Neural progenitor cell (in vitro differentiated cells): ENCODE results near the gene ACOT2. TPM values are rescaled to one million over a fixed set of nuclear protein-coding genes. Genes with fewer than 3 reads are reported as not detected.
"Not testable (repeated sequence)": the region's sequence is repeated elsewhere in the genome, so short reads cannot be mapped to it uniquely, and the experiment has no call there.

Source experiments
- DNase-seq: peaks from one replicate; pipeline ENCODE4 v3.0.0-alpha.2; 2016; ENCODE audit warnings: low spot score
- H2AFZ ChIP-seq: fragments of 200-600 bp; sonication (generic); replicated peaks from 2 replicates; pipeline ENCODE4 v1.6.1; 2016; ENCODE audit warnings: antibody characterized with exemption
- H3F3A ChIP-seq: fragments of 200-600 bp; sonication (generic); 2 replicates; pipeline ENCODE4 v1.6.1; 2016; ENCODE audit warnings: antibody characterized with exemption, low read depth
- H3K27ac ChIP-seq: fragments of 200-600 bp; sonication (generic); 2 replicates; pipeline ENCODE4 v1.5.1; 2016; ENCODE audit warnings: mild to moderate bottlenecking
- H3K27me3 ChIP-seq: fragments of 200-600 bp; sonication (generic); 2 replicates; pipeline ENCODE4 v1.6.1; 2016; ENCODE audit warnings: mild to moderate bottlenecking, moderate library complexity
- H3K36me3 ChIP-seq: fragments of 200-600 bp; sonication (generic); 2 replicates; pipeline ENCODE4 v1.5.1; 2016
- H3K4me1 ChIP-seq: fragments of 200-600 bp; sonication (generic); 2 replicates; pipeline ENCODE4 v1.6.1; 2016; ENCODE audit warnings: mixed run types
- H3K4me2 ChIP-seq: fragments of 200-600 bp; sonication (generic); 2 replicates; pipeline ENCODE4 v1.6.1; 2016
- H3K4me3 ChIP-seq: fragments of 200-600 bp; sonication (generic); 2 replicates; pipeline ENCODE4 v1.5.1; 2016
- H3K79me2 ChIP-seq: fragments of 200-600 bp; sonication (generic); 2 replicates; pipeline ENCODE4 v1.6.1; 2016; ENCODE audit warnings: low read depth
- H3K9ac ChIP-seq: fragments of 200-600 bp; sonication (generic); 2 replicates; pipeline ENCODE4 v1.6.1; 2016
- H3K9me3 ChIP-seq: fragments of 200-600 bp; sonication (generic); 2 replicates; pipeline ENCODE4 v1.5.1; 2016; ENCODE audit warnings: low read depth
- H4K20me1 ChIP-seq: fragments of 200-600 bp; sonication (generic); 2 replicates; pipeline ENCODE4 v1.6.1; 2016; ENCODE audit warnings: low read depth
- H3K27ac Mint-ChIP-seq: 3 replicates; pipeline ENCODE4 v1.8.0; 2021; ENCODE audit warnings: mixed read lengths
- H3K27me3 Mint-ChIP-seq: 2 replicates; pipeline ENCODE4 v1.8.0; 2022; ENCODE audit warnings: low read depth, mild to moderate bottlenecking, inconsistent platforms, moderate library complexity, mixed read lengths; ENCODE audit not compliant: insufficient read depth
- H3K36me3 Mint-ChIP-seq: 3 replicates; pipeline ENCODE4 v1.8.0; 2021; ENCODE audit warnings: mixed read lengths
- H3K4me1 Mint-ChIP-seq: 3 replicates; pipeline ENCODE4 v1.8.0; 2021; ENCODE audit warnings: mixed read lengths
- H3K4me3 Mint-ChIP-seq: 3 replicates; pipeline ENCODE4 v1.8.0; 2021; ENCODE audit warnings: mild to moderate bottlenecking, moderate library complexity, mixed read lengths
- H3K9me3 Mint-ChIP-seq: 3 replicates; pipeline ENCODE4 v1.8.0; 2020; ENCODE audit warnings: mixed read lengths
- CTCF ChIP-seq: fragments of 200-600 bp; sonication (generic); IDR thresholded peaks from 2 replicates; pipeline ENCODE4 v1.5.1; 2017; ENCODE audit warnings: antibody characterized with exemption, mild to moderate bottlenecking
- EZH2 ChIP-seq: fragments of 200-600 bp; sonication (generic); IDR thresholded peaks from 2 replicates; pipeline ENCODE4 v1.6.1; 2017; ENCODE audit warnings: antibody characterized with exemption, mild to moderate bottlenecking, moderate library complexity
- EZH2phosphoT487 ChIP-seq: fragments of 200-600 bp; sonication (generic); IDR thresholded peaks from 2 replicates; pipeline ENCODE4 v1.6.1; 2017; ENCODE audit warnings: antibody characterized with exemption
- total RNA-seq: library from RNA; depleted of rRNA; stranded (reverse); fragments of >200 nt; gene quantifications from 2 replicates; pipeline ENCODE4 v1.2.3, GENCODE V29; 2015; ENCODE audit warnings: low replicate concordance

Gene ACOT2
- total RNA-seq, 1 donor from 2014 or later: 1.1 TPM

- not testable (repeated sequence) for H2AFZ ChIP-seq, DNase-seq, H3K36me3 ChIP-seq, H3K4me2 ChIP-seq, H3K9me3 ChIP-seq, H3F3A ChIP-seq, H3K4me3 Mint-ChIP-seq, H3K4me3 ChIP-seq, H3K4me1 ChIP-seq, H3K27ac ChIP-seq, H3K27me3 ChIP-seq, H3K9ac ChIP-seq, H4K20me1 ChIP-seq, H3K36me3 Mint-ChIP-seq, H3K27ac Mint-ChIP-seq, H3K79me2 ChIP-seq, H3K4me1 Mint-ChIP-seq, H3K9me3 Mint-ChIP-seq
- peaks cover 11% of the 10 kb centered on the region for H3K27me3 Mint-ChIP-seq
These were observed 5.2 kb downstream of the ACOT2 start for GRCh38 chr14:73574251-73574650.

- Mint-ChIP-seq H3K27ac (no peak overlapping the region), H3K4me3 (no peak overlapping the region), H3K4me1 (no peaks in the 10 kb centered on the region), H3K36me3 (peaks cover 9% of the 10 kb centered on the region), H3K27me3 (peaks cover 7% of the 10 kb centered on the region), H3K9me3 (no peaks in the 10 kb centered on the region)
- H3F3A ChIP-seq: no peaks in the 10 kb centered on the region
- TF ChIP-seq CTCF: no peak
- H2AFZ ChIP-seq: no peak overlapping the region
- H3K4me3 ChIP-seq: no peak overlapping the region
- H3K27me3 ChIP-seq: no peaks in the 10 kb centered on the region
- no peaks in the 10 kb centered on the region for H3K36me3 ChIP-seq
- no peak overlapping the region for H3K4me2 ChIP-seq
- no peaks in the 10 kb centered on the region for H3K79me2 ChIP-seq
- no peak overlapping the region for H3K9ac ChIP-seq
- DNase-seq: no peak
- H4K20me1 ChIP-seq: no peaks in the 10 kb centered on the region
- no peaks in the 10 kb centered on the region for H3K9me3 ChIP-seq
- no peaks in the 10 kb centered on the region for H3K4me1 ChIP-seq
- no peak overlapping the region for H3K27ac ChIP-seq
These were observed 7.4 kb downstream of the ACOT2 start for GRCh38 chr14:73576391-73576790.

- DNase-seq, H3K79me2 ChIP-seq, H3K9me3 ChIP-seq, H3K4me3 ChIP-seq, H3F3A ChIP-seq, H3K27me3 ChIP-seq, H3K36me3 ChIP-seq, H3K4me1 ChIP-seq, H3K4me2 ChIP-seq, H4K20me1 ChIP-seq, H3K4me3 Mint-ChIP-seq, H3K36me3 Mint-ChIP-seq, H3K27ac Mint-ChIP-seq, H3K9ac ChIP-seq, H3K27ac ChIP-seq, H2AFZ ChIP-seq, H3K9me3 Mint-ChIP-seq, H3K27me3 Mint-ChIP-seq, H3K4me1 Mint-ChIP-seq: not testable (repeated sequence)
These were observed 8.2 kb downstream of the ACOT2 start for GRCh38 chr14:73577214-73577613.

GRCh38 chr14:73582102-73582979 lies 13.3 kb downstream of the ACOT2 start:
- not testable (repeated sequence) for H3K27me3 Mint-ChIP-seq, H3K9ac ChIP-seq, H3K27me3 ChIP-seq, H2AFZ ChIP-seq, H3K4me1 ChIP-seq, H3K27ac ChIP-seq, H3K4me3 Mint-ChIP-seq, H3K4me1 Mint-ChIP-seq, H3K9me3 ChIP-seq, H4K20me1 ChIP-seq, H3K36me3 Mint-ChIP-seq, H3K9me3 Mint-ChIP-seq, H3K4me2 ChIP-seq, H3K36me3 ChIP-seq, H3K4me3 ChIP-seq, DNase-seq, H3K79me2 ChIP-seq, H3K27ac Mint-ChIP-seq, H3F3A ChIP-seq

GRCh38 chr14:73588695-73589094 lies 19.7 kb downstream of the ACOT2 start:
- H3K4me3 Mint-ChIP-seq: no peak overlapping the region
- H4K20me1 ChIP-seq: no peaks in the 10 kb centered on the region
- no peak overlapping the region for H3K4me2 ChIP-seq
- no peaks in the 10 kb centered on the region for H3K4me1 ChIP-seq
- peaks cover 25% of the 10 kb centered on the region for H3K27me3 Mint-ChIP-seq
- no peak overlapping the region for H3K4me3 ChIP-seq
- H3K27ac ChIP-seq: no peak overlapping the region
- no peaks in the 10 kb centered on the region for H3K36me3 ChIP-seq
- no peak for DNase-seq
- no peak overlapping the region for H3K27ac Mint-ChIP-seq
- H3K9ac ChIP-seq: no peak overlapping the region
- no peaks in the 10 kb centered on the region for H3K36me3 Mint-ChIP-seq
- H3K27me3 ChIP-seq: peaks cover 27% of the 10 kb centered on the region
- no peak overlapping the region for H2AFZ ChIP-seq
- TF ChIP-seq EZH2: no peak
- no peak for TF ChIP-seq CTCF
- no peak for TF ChIP-seq EZH2phosphoT487
- H3K9me3 Mint-ChIP-seq: peaks cover 8% of the 10 kb centered on the region
- no peaks in the 10 kb centered on the region for H3F3A ChIP-seq
- no peaks in the 10 kb centered on the region for H3K79me2 ChIP-seq
- no peaks in the 10 kb centered on the region for H3K4me1 Mint-ChIP-seq
- no peaks in the 10 kb centered on the region for H3K9me3 ChIP-seq
